ENCODE data around the gene DNAI7. TPM values are rescaled to one million over a fixed set of nuclear protein-coding genes. Genes with fewer than 3 reads are reported as not detected.

DNAI7 gene
- polyA plus RNA-seq, 3 donors, result 0.15 to 0.41 TPM; not detected in 1

- H3K27ac ChIP-seq (ENCODE audit: low read depth, low read length), result no peak overlapping the region
- WGBS, 3 donors, result 16 to 80% (median 77%) methylated on average over 3 of the region's 3 CpGs
Measured at GRCh38 chr12:25186788-25187402, 8.1 kb downstream of the DNAI7 start.

GRCh38 chr12:25186038-25186787 lies 8.7 kb downstream of the DNAI7 start:
- no peak overlapping the region for H3K27ac ChIP-seq (ENCODE audit: low read depth, low read length)
- WGBS, 3 donors, result 64 to 92% (median 88%) methylated on average over 4 of the region's 4 CpGs

- H3K27ac ChIP-seq (ENCODE audit: low read depth, low read length), result no peak overlapping the region
- WGBS, 3 donors, result 44 to 92% (median 67%) methylated on average over 2 of the region's 2 CpGs
Measured at GRCh38 chr12:25184132-25184531, 10.8 kb downstream of the DNAI7 start.

GRCh38 chr12:25182765-25183164 lies 12.2 kb downstream of the DNAI7 start:
- no peak overlapping the region for H3K27ac ChIP-seq (ENCODE audit: low read depth, low read length)
- WGBS, 3 donors, result 75 to 78% (median 76%) methylated on average over 3 of the region's 3 CpGs

GRCh38 chr12:25162866-25163265 lies 32.1 kb downstream of the DNAI7 start:
- WGBS, 3 donors, result 89 to 98% (median 92%) methylated on average over 6 of the region's 6 CpGs

GRCh38 chr12:25156061-25156460 lies 38.9 kb downstream of the DNAI7 start:
- H3K27ac ChIP-seq (ENCODE audit: low read depth, low read length), result no peak overlapping the region
- WGBS, 3 donors, result 82 to 91% (median 90%) methylated on average over 4 of the region's 4 CpGs

More at GRCh38 chr12:25162866-25163265, 32.1 kb downstream of the DNAI7 start:
- no peak overlapping the region for H3K27ac ChIP-seq (ENCODE audit: low read depth, low read length)

GRCh38 chr12:25155022-25155576 lies 39.9 kb downstream of the DNAI7 start:
- no peak overlapping the region for H3K27ac ChIP-seq (ENCODE audit: low read depth, low read length)
- 58 to 82% (median 77%) methylated on average over 2 of the region's 2 CpGs for WGBS, 3 donors

- 73 to 79% (median 78%) methylated on average over 5 of the region's 5 CpGs for WGBS, 3 donors
- no peak overlapping the region for H3K27ac ChIP-seq (ENCODE audit: low read depth, low read length)
Measured at GRCh38 chr12:25152055-25152454, 42.9 kb downstream of the DNAI7 start.

GRCh38 chr12:25151476-25151875 lies 43.5 kb downstream of the DNAI7 start:
- 39 to 49% (median 49%) methylated on average over 5 of the region's 5 CpGs for WGBS, 3 donors
- no peak overlapping the region for H3K27ac ChIP-seq (ENCODE audit: low read depth, low read length)

GRCh38 chr12:25146686-25147085 lies 48.3 kb downstream of the DNAI7 start:
- 69 to 100% (median 73%) methylated on average over 1 of the region's 1 CpG for WGBS, 3 donors
- H3K27ac ChIP-seq (ENCODE audit: low read depth, low read length), result no peak overlapping the region

GRCh38 chr12:25135531-25136154 lies 59.3 kb downstream of the DNAI7 start:
- WGBS, 3 donors, result 72 to 80% (median 79%) methylated on average over 6 of the region's 6 CpGs
- no peak overlapping the region for H3K27ac ChIP-seq (ENCODE audit: low read depth, low read length)

- no peak overlapping the region for H3K27ac ChIP-seq (ENCODE audit: low read depth, low read length)
- 48 to 72% (median 68%) methylated on average over 2 of the region's 2 CpGs for WGBS, 3 donors
Measured at GRCh38 chr12:25131270-25131669, 63.7 kb downstream of the DNAI7 start.

- H3K27ac ChIP-seq (ENCODE audit: low read depth, low read length), result no peak overlapping the region
Measured at GRCh38 chr12:25130741-25131188, 64.2 kb downstream of the DNAI7 start.

- H3K27ac ChIP-seq (ENCODE audit: low read depth, low read length), result no peak overlapping the region
- 68 to 83% (median 81%) methylated on average over 1 of the region's 1 CpG for WGBS, 3 donors
Measured at GRCh38 chr12:25126746-25127145, 68.2 kb downstream of the DNAI7 start.

GRCh38 chr12:25126101-25126500 lies 68.9 kb downstream of the DNAI7 start:
- no peak overlapping the region for H3K27ac ChIP-seq (ENCODE audit: low read depth, low read length)

GRCh38 chr12:25124493-25124892 lies 70.5 kb downstream of the DNAI7 start:
- H3K27ac ChIP-seq (ENCODE audit: low read depth, low read length), result no peak overlapping the region

GRCh38 chr12:25123126-25123525 lies 71.8 kb downstream of the DNAI7 start:
- H3K27ac ChIP-seq (ENCODE audit: low read depth, low read length), result no peak overlapping the region
- WGBS, 3 donors, result 60 to 79% (median 74%) methylated on average over 1 of the region's 1 CpG

- 91 to 97% (median 93%) methylated on average over 3 of the region's 3 CpGs for WGBS, 3 donors
- no peak overlapping the region for H3K27ac ChIP-seq (ENCODE audit: low read depth, low read length)
Measured at GRCh38 chr12:25121916-25122315, 73.0 kb downstream of the DNAI7 start.

GRCh38 chr12:25121110-25121509 lies 73.8 kb downstream of the DNAI7 start:
- 88 to 92% (median 90%) methylated on average over 6 of the region's 6 CpGs for WGBS, 3 donors

More at GRCh38 chr12:25121110-25121509, 73.8 kb downstream of the DNAI7 start:
- no peak overlapping the region for H3K27ac ChIP-seq (ENCODE audit: low read depth, low read length)
